ENCODE measurements around the gene TMPRSS9.
"Not testable (repeated sequence)": the region's sequence is repeated elsewhere in the genome, so short reads cannot be mapped to it uniquely, and the experiment has no call there.

The TMPRSS9 gene

DNA sequence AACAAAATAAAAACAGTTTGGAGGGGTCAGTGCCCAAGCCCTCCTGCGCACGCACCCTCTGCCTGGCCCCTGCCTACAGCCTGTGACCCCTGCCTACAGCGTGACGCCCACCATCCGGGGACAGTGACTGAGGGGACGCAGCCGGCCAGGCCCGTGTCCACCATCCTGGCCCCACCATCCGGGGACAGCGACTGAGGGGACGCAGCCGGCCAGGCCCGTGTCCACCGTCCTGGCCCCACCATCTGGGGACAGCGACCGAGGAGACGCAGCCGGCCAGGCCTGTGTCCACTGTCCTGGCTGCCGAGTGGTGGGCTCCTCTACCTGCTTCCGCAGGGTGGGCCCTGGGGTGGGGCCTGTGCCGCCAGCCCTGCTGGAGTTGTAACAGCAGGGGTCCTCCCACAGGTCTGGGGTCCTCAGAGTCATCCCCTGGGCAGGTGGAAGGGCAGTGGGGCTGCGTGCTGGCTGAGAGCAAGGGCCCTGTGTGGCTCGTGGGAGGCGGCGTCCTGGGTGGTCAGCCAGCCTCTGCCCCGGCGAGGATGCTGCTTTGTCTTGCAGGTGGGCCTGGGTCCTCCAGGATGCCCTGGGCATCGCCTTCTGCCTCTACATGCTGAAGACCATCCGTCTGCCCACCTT lies 17.3 kb upstream of the TMPRSS9 start:
- no peak for DNase-seq (ENCODE audit: low read depth, low spot score)
- H3K27ac ChIP-seq (ENCODE audit: low read length), result no peak overlapping the region
- H3K36me3 ChIP-seq (ENCODE audit: control insufficient read depth, insufficient read depth, low read length), result peaks cover 20% of the 10 kb centered on the region
- no peaks in the 10 kb centered on the region for H3K4me1 ChIP-seq (ENCODE audit: control insufficient read depth, insufficient read depth, low read length)
- H3K9me3 ChIP-seq (ENCODE audit: control insufficient read depth, insufficient read depth, low read length), result no peaks in the 10 kb centered on the region
- no peak overlapping the region for H3K4me3 ChIP-seq (ENCODE audit: low read length)
- H3K27me3 ChIP-seq (ENCODE audit: control insufficient read depth, insufficient read depth, low read length), result no peaks in the 10 kb centered on the region
- no CpG with 5 or more reads among the region's 29 CpGs for WGBS (ENCODE audit: insufficient coverage, insufficient read length)

DNA sequence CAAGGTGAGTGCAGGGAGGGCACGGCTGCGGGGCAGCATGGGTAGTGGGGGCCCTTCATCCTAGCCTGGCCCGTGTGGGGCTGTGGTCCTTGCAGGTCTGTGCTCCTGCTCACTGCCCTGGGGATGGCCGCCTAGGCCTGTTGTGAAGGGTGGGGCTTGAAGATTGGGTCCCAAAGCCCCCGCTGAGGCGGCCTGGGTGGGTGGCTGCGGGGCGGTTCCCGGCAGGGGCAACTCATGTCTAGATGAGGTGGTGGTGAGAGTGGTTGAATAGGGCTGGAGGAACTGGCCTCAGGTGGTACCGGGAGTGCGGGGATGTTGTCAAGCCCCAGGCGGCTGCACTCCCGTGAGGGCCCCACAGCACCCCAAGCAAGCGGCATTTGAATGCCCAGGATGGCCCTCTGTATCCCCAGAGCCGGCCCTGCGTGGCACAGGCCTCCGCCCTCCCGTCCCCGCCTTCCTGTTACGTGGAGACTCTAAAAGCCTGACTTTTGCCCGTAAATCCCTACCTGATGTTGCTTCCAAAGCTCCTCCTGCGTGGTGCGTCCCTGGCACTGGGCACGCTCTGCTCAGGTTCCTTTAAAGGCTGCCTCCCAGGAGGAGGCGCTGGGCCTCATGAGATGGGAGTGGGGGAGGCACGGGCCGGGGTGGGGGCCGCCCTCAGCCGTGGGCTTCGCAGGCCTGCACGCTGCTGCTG lies 16.6 kb upstream of the TMPRSS9 start:
- H3K27ac ChIP-seq (ENCODE audit: low read length), result no peak overlapping the region
- WGBS (ENCODE audit: insufficient coverage, insufficient read length), result no CpG with 5 or more reads among the region's 31 CpGs
- H3K9me3 ChIP-seq (ENCODE audit: control insufficient read depth, insufficient read depth, low read length), result no peaks in the 10 kb centered on the region
- no peaks in the 10 kb centered on the region for H3K4me1 ChIP-seq (ENCODE audit: control insufficient read depth, insufficient read depth, low read length)
- H3K36me3 ChIP-seq (ENCODE audit: control insufficient read depth, insufficient read depth, low read length), result peaks cover 20% of the 10 kb centered on the region
- no peaks in the 10 kb centered on the region for H3K27me3 ChIP-seq (ENCODE audit: control insufficient read depth, insufficient read depth, low read length)
- no peak overlapping the region for H3K4me3 ChIP-seq (ENCODE audit: low read length)
- DNase-seq (ENCODE audit: low read depth, low spot score), result no peak

DNA sequence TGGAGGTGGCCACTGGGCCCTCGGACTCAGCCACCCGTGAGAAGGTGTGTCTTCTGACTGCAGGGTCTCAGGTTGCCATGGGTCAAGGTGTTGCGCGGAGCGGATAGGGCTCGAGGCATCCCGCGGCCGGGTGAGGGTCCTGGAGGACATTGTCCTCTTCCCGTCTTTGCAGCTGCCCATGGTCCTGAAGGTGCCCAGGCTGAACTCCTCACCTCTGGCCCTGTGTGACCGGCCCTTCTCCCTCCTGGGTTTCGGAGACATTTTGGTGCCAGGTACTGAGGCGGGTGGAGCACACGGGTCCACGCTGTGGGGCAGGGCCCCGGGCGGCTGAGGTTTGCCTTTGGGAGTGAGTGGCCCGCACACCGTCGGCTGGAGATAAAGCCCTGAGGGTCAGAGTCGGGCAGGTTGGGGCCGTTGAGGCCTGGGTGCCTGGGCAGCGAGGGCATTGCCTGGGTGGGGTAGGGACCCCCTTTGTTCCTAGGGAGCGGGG lies 15.6 kb upstream of the TMPRSS9 start:
- WGBS (ENCODE audit: insufficient coverage, insufficient read length), result no CpG with 5 or more reads among the region's 24 CpGs
- H3K4me3 ChIP-seq (ENCODE audit: low read length), result no peak overlapping the region
- no peaks in the 10 kb centered on the region for H3K4me1 ChIP-seq (ENCODE audit: control insufficient read depth, insufficient read depth, low read length)
- H3K9me3 ChIP-seq (ENCODE audit: control insufficient read depth, insufficient read depth, low read length), result no peaks in the 10 kb centered on the region
- H3K27ac ChIP-seq (ENCODE audit: low read length), result no peak overlapping the region
- H3K27me3 ChIP-seq (ENCODE audit: control insufficient read depth, insufficient read depth, low read length), result no peaks in the 10 kb centered on the region
- peaks cover 18% of the 10 kb centered on the region for H3K36me3 ChIP-seq (ENCODE audit: control insufficient read depth, insufficient read depth, low read length)
- no peak for DNase-seq (ENCODE audit: low read depth, low spot score)

DNA sequence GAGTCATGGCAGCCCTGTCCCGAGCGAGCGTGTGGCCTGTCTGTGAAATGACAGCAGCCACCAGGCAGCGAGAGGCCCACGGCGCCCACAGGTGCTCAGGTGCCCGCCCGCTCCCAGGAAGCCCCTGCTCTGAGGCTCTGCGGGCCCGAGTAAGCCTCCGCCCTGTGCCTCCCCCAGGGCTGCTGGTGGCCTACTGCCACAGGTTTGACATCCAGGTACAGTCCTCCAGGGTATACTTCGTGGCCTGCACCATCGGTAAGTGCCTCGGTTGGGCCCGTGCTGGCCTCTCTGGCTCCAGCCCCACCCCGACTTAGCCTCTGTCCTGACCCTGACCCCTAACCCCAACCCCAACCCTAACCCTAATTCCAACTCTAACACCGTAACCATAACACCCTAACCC lies 15.0 kb upstream of the TMPRSS9 start:
- Histone ChIP-seq H3K4me1 (ENCODE audit: control insufficient read depth, insufficient read depth, low read length) (no peaks in the 10 kb centered on the region), H3K36me3 (ENCODE audit: control insufficient read depth, insufficient read depth, low read length) (peaks cover 13% of the 10 kb centered on the region), H3K27me3 (ENCODE audit: control insufficient read depth, insufficient read depth, low read length) (no peaks in the 10 kb centered on the region), H3K9me3 (ENCODE audit: control insufficient read depth, insufficient read depth, low read length) (no peaks in the 10 kb centered on the region), H3K4me3 (ENCODE audit: low read length) (no peak overlapping the region), H3K27ac (ENCODE audit: low read length) (no peak overlapping the region)
- DNase-seq (ENCODE audit: low read depth, low spot score), result no peak
- WGBS (ENCODE audit: insufficient coverage, insufficient read length), result 100% methylated on average over 1 of the region's 17 CpGs

DNA sequence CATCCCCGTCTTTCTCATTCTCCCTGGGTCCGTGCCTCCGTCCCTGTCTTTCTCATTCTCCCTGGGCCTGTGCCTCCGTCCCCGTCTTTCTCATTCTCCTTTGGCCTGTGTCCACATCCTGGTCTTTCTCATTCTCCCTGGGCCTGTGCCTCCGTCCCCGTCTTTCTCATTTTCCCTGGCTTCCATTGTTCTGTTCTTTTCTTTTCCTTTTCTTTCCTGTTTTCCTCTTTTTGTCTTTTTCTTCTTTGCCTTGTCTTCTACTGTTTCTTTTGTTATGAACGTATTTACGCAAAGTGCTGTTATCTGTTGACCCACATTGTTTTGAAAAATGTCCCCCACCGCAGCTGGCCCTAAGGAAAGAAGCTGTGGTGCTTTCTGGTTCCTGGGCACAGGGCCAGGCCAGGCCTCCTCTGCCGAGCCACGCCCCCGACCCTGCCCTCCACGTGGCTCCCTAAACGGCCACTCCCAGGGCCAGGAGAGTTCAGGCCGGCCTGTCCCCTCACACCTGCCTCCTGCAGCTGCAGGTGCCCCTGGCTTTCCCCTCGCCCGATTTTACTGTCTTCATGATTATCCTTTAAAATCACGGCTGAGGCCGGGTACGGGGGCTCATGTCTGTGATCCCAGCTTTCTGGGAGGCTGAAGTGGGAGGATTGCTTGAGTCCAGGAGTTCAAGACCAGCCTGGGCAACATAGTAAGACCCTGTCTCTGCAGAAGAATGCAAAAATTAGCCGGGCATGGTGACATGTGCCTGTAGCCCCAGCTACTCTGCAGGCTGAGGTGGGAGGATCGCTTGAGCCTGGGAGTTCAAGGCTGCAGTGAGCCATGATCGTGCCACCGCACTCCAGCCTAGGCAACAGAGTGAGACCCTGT lies 14.0 kb upstream of the TMPRSS9 start:
- no peaks in the 10 kb centered on the region for H3K27me3 ChIP-seq (ENCODE audit: control insufficient read depth, insufficient read depth, low read length)
- H3K36me3 ChIP-seq (ENCODE audit: control insufficient read depth, insufficient read depth, low read length), result peaks cover 12% of the 10 kb centered on the region
- DNase-seq (ENCODE audit: low read depth, low spot score), result no peak
- no peaks in the 10 kb centered on the region for H3K9me3 ChIP-seq (ENCODE audit: control insufficient read depth, insufficient read depth, low read length)
- H3K27ac ChIP-seq (ENCODE audit: low read length), result no peak overlapping the region
- WGBS (ENCODE audit: insufficient coverage, insufficient read length), result no CpG with 5 or more reads among the region's 25 CpGs
- H3K4me1 ChIP-seq (ENCODE audit: control insufficient read depth, insufficient read depth, low read length), result no peaks in the 10 kb centered on the region
- no peak overlapping the region for H3K4me3 ChIP-seq (ENCODE audit: low read length)

DNA sequence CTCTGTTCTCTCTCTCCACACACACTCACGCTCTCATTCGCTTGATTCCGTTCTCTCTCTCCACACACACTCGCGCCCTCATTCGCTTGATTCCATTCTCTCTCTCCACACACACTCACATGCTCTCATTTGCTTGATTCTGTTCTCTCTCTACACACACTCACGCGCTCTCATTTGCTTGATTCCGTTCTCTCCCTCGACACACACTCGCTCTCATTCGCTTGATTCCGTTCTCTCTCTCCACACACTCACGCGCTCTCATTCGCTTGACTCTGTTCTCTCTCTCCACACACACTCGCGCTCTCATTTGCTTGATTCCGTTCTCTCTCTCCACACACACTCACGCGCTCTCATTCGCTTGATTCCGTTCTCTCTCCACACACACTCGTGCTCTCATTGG lies 10.2 kb upstream of the TMPRSS9 start:
- not testable (repeated sequence) for DNase-seq (ENCODE audit: low read depth, low spot score); H3K36me3 ChIP-seq (ENCODE audit: control insufficient read depth, insufficient read depth, low read length); H3K4me1 ChIP-seq (ENCODE audit: control insufficient read depth, insufficient read depth, low read length); H3K4me3 ChIP-seq (ENCODE audit: low read length); H3K27me3 ChIP-seq (ENCODE audit: control insufficient read depth, insufficient read depth, low read length); H3K27ac ChIP-seq (ENCODE audit: low read length); H3K9me3 ChIP-seq (ENCODE audit: control insufficient read depth, insufficient read depth, low read length)
- WGBS (ENCODE audit: insufficient coverage, insufficient read length), result 96% methylated on average over 19 of the region's 24 CpGs

DNA sequence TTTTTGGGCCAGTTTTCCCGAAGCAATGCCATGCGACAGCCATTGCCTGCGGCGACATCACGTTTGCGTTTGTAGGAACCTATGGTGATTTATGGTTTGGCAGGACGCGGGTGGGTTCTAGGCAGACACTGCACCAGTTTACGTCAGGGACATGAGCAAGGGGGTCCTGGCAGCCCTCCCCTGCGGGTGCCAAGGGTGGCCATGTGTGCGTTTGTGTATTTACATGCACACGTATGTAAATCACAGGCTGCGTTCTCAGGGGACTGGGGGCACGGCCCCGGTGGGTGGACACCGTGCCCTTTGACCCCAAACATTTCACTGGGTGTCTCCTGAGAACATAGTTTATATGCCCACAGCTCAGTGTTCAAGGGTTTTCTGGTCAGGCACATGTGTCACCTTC lies 9.4 kb upstream of the TMPRSS9 start:
- Histone ChIP-seq H3K36me3 (ENCODE audit: control insufficient read depth, insufficient read depth, low read length) (peaks cover 6% of the 10 kb centered on the region; the same call in 1 of the 2 replicates), H3K4me3 (ENCODE audit: low read length) (no peak overlapping the region), H3K27ac (ENCODE audit: low read length) (no peak overlapping the region), H3K4me1 (ENCODE audit: control insufficient read depth, insufficient read depth, low read length) (no peaks in the 10 kb centered on the region), H3K27me3 (ENCODE audit: control insufficient read depth, insufficient read depth, low read length) (no peaks in the 10 kb centered on the region), H3K9me3 (ENCODE audit: control insufficient read depth, insufficient read depth, low read length) (no peaks in the 10 kb centered on the region)
- no peak for DNase-seq (ENCODE audit: low read depth, low spot score)
- WGBS (ENCODE audit: insufficient coverage, insufficient read length), result no CpG with 5 or more reads among the region's 16 CpGs

DNA sequence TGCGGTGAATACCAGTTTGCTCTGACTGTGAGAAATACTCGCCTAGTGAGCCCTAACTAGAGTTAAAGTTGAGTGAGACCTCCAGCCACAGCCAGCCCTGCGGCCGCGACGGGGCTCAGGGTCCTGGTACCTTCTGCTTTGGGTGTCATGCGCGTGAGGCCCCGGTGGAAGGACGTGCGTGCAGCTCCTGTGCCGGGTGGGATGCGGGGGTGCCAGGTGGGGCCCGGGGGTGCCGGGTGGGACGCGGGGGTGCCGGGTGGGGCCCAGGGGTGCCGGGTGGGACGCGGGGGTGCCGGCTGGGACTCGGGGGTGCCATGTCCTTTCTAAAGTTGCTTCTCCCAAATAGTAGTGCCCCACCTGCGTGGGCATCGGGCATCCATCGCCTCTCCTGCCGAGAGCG lies 8.5 kb upstream of the TMPRSS9 start:
- Histone ChIP-seq H3K36me3 (ENCODE audit: control insufficient read depth, insufficient read depth, low read length) (peaks cover 6% of the 10 kb centered on the region; the same call in 1 of the 2 replicates), H3K27ac (ENCODE audit: low read length) (no peak overlapping the region), H3K4me1 (ENCODE audit: control insufficient read depth, insufficient read depth, low read length) (no peaks in the 10 kb centered on the region), H3K9me3 (ENCODE audit: control insufficient read depth, insufficient read depth, low read length) (no peaks in the 10 kb centered on the region), H3K27me3 (ENCODE audit: control insufficient read depth, insufficient read depth, low read length) (no peaks in the 10 kb centered on the region), H3K4me3 (ENCODE audit: low read length) (no peak overlapping the region)
- no peak for DNase-seq (ENCODE audit: low read depth, low spot score)
- WGBS (ENCODE audit: insufficient coverage, insufficient read length), result no CpG with 5 or more reads among the region's 28 CpGs

DNA sequence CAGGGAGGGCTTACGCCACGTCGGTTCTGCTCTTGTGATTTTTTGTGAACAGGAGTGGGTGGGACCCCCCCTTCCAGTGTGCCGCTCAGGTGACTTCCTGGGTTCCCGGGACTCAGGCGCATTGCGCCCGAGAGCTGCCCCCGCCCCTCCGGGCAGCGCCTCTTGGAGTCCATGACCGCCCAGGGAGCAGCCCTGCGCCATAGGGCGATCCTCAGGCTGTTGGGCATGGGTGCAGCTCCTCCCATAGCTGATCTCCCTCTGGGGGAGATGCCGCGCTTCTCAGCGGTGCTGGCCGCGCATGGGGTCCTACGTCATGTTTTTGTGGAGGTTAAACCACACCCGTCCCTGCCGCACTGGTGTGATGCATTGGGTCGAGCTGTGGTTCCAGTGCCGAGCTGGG lies 7.9 kb upstream of the TMPRSS9 start:
- no peak overlapping the region; the same call in 1 of the 2 replicates for H3K4me3 ChIP-seq (ENCODE audit: low read length)
- no peak for DNase-seq (ENCODE audit: low read depth, low spot score)
- peaks cover 6% of the 10 kb centered on the region; the same call in 1 of the 2 replicates for H3K36me3 ChIP-seq (ENCODE audit: control insufficient read depth, insufficient read depth, low read length)
- no peak overlapping the region for H3K27ac ChIP-seq (ENCODE audit: low read length)
- no peaks in the 10 kb centered on the region for H3K27me3 ChIP-seq (ENCODE audit: control insufficient read depth, insufficient read depth, low read length)
- H3K4me1 ChIP-seq (ENCODE audit: control insufficient read depth, insufficient read depth, low read length), result no peaks in the 10 kb centered on the region
- no CpG with 5 or more reads among the region's 24 CpGs for WGBS (ENCODE audit: insufficient coverage, insufficient read length)
- no peaks in the 10 kb centered on the region for H3K9me3 ChIP-seq (ENCODE audit: control insufficient read depth, insufficient read depth, low read length)

DNA sequence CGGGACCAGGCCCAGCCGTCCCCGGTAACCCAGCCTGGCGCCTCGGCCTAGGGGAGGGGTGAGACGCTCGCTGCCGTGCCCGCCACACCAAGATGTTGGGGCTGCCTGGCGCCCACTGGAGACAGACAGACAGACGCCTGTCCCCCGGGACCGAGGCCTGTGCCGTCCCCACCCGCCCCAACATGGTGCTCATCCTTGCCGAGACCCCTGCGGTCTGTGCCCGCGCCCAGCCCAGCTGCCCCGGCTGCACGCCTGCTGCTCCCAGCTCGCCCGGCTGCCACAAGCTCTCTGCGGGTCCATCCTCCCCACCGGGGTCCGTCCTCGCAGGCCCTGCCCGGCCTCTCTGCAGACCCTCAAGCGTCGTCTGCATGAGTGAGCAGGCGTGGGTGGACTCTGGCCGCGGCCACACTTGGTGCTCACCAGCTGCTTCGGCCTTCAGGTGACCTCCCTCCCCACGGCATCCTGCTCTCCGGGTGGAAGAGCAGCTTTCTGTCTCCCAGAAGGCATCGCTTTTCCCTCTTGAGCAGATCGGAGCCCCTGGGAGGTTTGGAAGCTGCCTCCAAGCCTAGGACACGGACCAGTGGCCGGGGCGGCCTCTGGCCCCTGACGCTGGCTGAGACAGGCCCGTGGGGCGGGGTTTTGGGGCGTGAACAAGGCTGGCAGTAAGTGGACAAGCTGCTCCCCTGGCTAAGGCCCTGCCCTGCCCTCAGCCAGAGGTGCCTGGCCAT lies 6.7 kb upstream of the TMPRSS9 start:
- WGBS (ENCODE audit: insufficient coverage, insufficient read length), result no CpG with 5 or more reads among the region's 45 CpGs
- Histone ChIP-seq H3K4me3 (ENCODE audit: low read length) (no peak overlapping the region), H3K4me1 (ENCODE audit: control insufficient read depth, insufficient read depth, low read length) (no peaks in the 10 kb centered on the region), H3K9me3 (ENCODE audit: control insufficient read depth, insufficient read depth, low read length) (no peaks in the 10 kb centered on the region), H3K27me3 (ENCODE audit: control insufficient read depth, insufficient read depth, low read length) (no peaks in the 10 kb centered on the region), H3K27ac (ENCODE audit: low read length) (no peak overlapping the region), H3K36me3 (ENCODE audit: control insufficient read depth, insufficient read depth, low read length) (peaks cover 6% of the 10 kb centered on the region; the same call in 1 of the 2 replicates)
- no peak for DNase-seq (ENCODE audit: low read depth, low spot score)

Data from iPS DF 6.9 (cell line).